GM21825 (cell line): Measurements from ENCODE around the gene SRCAP.
"Not testable (repeated sequence)": the region's sequence is repeated elsewhere in the genome, so short reads cannot be mapped to it uniquely, and the experiment has no call there.

Experiments used
- ATAC-seq: cut with Tn5 transposase; IDR thresholded peaks from one replicate; pipeline ENCODE4 v1.9.1; 2021; ENCODE audit warnings: mild to moderate bottlenecking, moderate library complexity; ENCODE audit not compliant: unreplicated experiment

Gene SRCAP

GRCh38 chr16:30697264-30698138 lies 1.5 kb upstream of the SRCAP start:
- ATAC-seq = peak; percentile 85

- peak; percentile 57 for ATAC-seq
Observed at GRCh38 chr16:30698139-30698815, 694 bp upstream of the SRCAP start.

GRCh38 chr16:30699615-30700099 lies 686 bp downstream of the SRCAP start:
- ATAC-seq = no peak

GRCh38 chr16:30700491-30700890 lies 1.5 kb downstream of the SRCAP start:
- ATAC-seq = no peak

GRCh38 chr16:30700971-30701370 lies 2.0 kb downstream of the SRCAP start:
- ATAC-seq = no peak

- not testable (repeated sequence) for ATAC-seq
Observed at GRCh38 chr16:30703071-30703470, 4.1 kb downstream of the SRCAP start.

GRCh38 chr16:30703971-30704370 lies 5.0 kb downstream of the SRCAP start:
- no peak for ATAC-seq

- no peak for ATAC-seq
Observed at GRCh38 chr16:30706046-30706445, 7.1 kb downstream of the SRCAP start.

- ATAC-seq = no peak
Observed at GRCh38 chr16:30710971-30711370, 12.0 kb downstream of the SRCAP start.

- no peak for ATAC-seq
Observed at GRCh38 chr16:30711712-30712111, 12.7 kb downstream of the SRCAP start.

GRCh38 chr16:30715750-30716445 lies 16.9 kb downstream of the SRCAP start:
- ATAC-seq = no peak

GRCh38 chr16:30720086-30720485 lies 21.1 kb downstream of the SRCAP start:
- no peak for ATAC-seq

GRCh38 chr16:30720694-30721093 lies 21.7 kb downstream of the SRCAP start:
- ATAC-seq = no peak

- ATAC-seq = no peak
Observed at GRCh38 chr16:30721167-30721566, 22.2 kb downstream of the SRCAP start.

GRCh38 chr16:30721606-30722005 lies 22.6 kb downstream of the SRCAP start:
- ATAC-seq = no peak

GRCh38 chr16:30722443-30722842 lies 23.5 kb downstream of the SRCAP start:
- ATAC-seq = no peak

- no peak for ATAC-seq
Observed at GRCh38 chr16:30722916-30723315, 23.9 kb downstream of the SRCAP start.

GRCh38 chr16:30723725-30724355 lies 24.9 kb downstream of the SRCAP start:
- ATAC-seq = no peak

GRCh38 chr16:30724641-30725417 lies 25.9 kb downstream of the SRCAP start:
- no peak for ATAC-seq

- ATAC-seq = no peak
Observed at GRCh38 chr16:30725418-30725792, 26.4 kb downstream of the SRCAP start.
